ENCODE results near the gene GGCX. TPM values are rescaled to one million over a fixed set of nuclear protein-coding genes. Genes with fewer than 3 reads are reported as not detected.

Gene GGCX
- total and polyA plus RNA-seq, 2 of the 4 experiments (the other 2 are of a cell fraction): 35.0 to 39.4 TPM

DNA sequence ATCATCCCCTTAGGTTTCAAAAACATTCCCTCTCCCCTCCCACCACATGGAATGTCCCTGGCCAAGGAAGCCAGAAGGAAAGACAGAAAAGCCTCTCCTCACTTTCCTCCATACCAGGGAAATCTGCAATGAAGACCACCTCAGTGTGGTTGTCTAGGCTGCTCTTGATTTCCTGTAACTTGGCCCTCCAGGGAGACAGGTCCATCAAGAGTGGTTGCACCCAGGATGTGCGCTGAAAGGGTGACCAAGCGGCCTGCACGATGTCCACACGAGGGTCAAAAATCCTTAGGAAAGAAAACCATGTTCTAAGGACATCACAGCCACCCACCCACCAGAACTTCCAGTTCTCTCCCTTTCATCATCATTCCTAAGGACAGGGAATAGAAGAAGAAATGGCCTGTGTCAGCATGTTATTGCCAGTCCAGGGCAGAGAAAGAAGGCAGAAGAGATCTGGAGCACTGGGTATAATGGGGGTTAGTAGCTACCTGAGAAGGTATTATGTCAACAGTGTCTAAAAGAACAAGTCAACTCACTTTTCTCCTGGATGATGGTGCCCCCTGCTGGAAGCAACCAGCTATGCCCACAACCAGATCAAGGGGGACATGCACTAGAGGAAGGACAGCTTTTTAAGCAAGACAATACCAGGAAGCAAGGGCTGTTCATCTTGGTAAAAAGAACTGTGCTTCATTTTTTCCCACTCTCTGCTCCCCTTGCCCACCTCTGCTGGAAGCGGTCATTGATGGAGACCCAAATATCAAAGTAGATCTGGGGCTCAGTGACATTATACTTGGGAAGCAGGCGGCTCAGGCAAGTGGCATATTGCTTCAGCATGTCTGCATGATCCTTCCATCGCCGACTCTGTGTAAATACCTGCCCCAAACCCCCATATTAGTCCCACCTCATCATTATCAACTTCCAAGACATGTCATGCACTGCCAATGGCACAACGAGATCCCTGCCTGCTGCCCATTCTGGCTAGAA, 9.3 kb downstream of the GGCX start (continued):
- no peak for TF ChIP-seq CEBPB (IDR thresholded peaks at IDR 0.05; ENCODE audit: low read depth, low read length)

DNA sequence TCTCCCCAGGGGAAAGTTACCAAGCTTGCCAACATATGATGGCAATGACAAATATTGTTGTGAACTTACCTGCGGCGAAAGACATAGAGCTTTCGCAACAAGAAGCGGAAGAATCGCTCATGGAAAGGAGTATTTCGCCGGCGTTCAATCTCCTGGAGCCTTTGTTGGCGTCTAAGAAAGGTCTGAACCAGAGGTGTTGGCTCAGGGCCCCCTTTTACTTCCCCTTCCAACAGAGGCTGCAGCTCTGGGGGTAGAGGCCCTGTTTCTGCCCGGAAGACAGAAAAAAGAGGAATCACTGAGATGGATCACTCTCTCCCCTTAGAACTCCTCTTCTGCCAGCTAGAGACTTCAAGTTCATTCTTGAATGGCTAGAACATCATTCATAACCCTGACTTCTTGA, 10.8 kb downstream of the GGCX start:
- intact Hi-C loops (cut with micrococcal nuclease): loop anchor here (1.0 to 5.0 kb wide), 2 partner anchors 196 to 223 kb away; partner anchors contain the start of genes ELMOD3, RETSAT and TGOLN2
- peak overlapping the region; percentile 64; the same call in 1 of the 2 replicates for H3K9ac ChIP-seq (ENCODE audit: low read depth, low read length)
- peak overlapping the region; percentile 58 to 92 for H4K8ac ChIP-seq (ENCODE audit: low read depth in 2 of 2, low read length in 2 of 2)
- H3K9me3 ChIP-seq (ENCODE audit: control insufficient read depth, insufficient read depth, low read length): no peaks in the 10 kb centered on the region
- H3K4me1 ChIP-seq (ENCODE audit: control insufficient read depth, insufficient read depth, low read length): peaks cover 18% of the 10 kb centered on the region
- H3K4me2 ChIP-seq (ENCODE audit: low read depth, low read length): peak overlapping the region; percentile 64; the same call in 1 of the 2 replicates
- H4K5ac ChIP-seq (ENCODE audit: low read depth, low read length): peak overlapping the region; percentile 89
- H3K23ac ChIP-seq (ENCODE audit: low read depth, low read length): peak overlapping the region; percentile 78
- 90% methylated on average over 4 of the region's 10 CpGs; no CpG with 5 or more reads in 1 of the 2 experiments for WGBS, 2 experiments (ENCODE audit: extremely low coverage in 2 of 2, insufficient read length in 1 of 2)
- peak overlapping the region; percentile 92 for H2BK120ac ChIP-seq (ENCODE audit: low read depth, low read length)
- H2BK20ac ChIP-seq (ENCODE audit: low read depth, low read length): peak overlapping the region; percentile 94
- peaks cover 11% of the 10 kb centered on the region for H4K20me1 ChIP-seq (ENCODE audit: insufficient read depth, low read length)
- H2AK5ac ChIP-seq (ENCODE audit: low read depth, low read length): peak overlapping the region; percentile 99
- H2AK9ac ChIP-seq (replicated peaks; ENCODE audit: low read depth, low read length, poor library complexity): peak overlapping the region; percentile 99
- H3K27ac ChIP-seq (ENCODE audit: insufficient read depth, low read length): peak overlapping the region; percentile 98
- BruUV-seq (replicated peaks): no TSS peak
- peak overlapping the region; percentile 97 for H3K4ac ChIP-seq (ENCODE audit: low read depth, low read length)
- peak overlapping the region; percentile 93 for H3K14ac ChIP-seq (replicated peaks; ENCODE audit: low read depth, low read length)
- H2BK15ac ChIP-seq (ENCODE audit: low read depth, low read length): peak overlapping the region; percentile 88
- H4K91ac ChIP-seq (ENCODE audit: insufficient read depth, low read depth, low read length): peak overlapping the region; percentile 97
- ChIA-PET CTCF (interaction anchor here (1.3 to 6.8 kb wide), 3 partner anchors 14 to 484 kb away, joined by 3 to 46 read pairs (median 4); partner anchors contain the start of gene SH2D6), POLR2A (ENCODE audit: unreplicated experiment) (interaction anchor here (1.3 to 5.1 kb wide), 2 partner anchors 11 to 131 kb away, joined by 12 to 42 read pairs; partner anchors contain the start of genes MAT2A and SH2D6)
- no peaks in the 10 kb centered on the region for H3K27me3 ChIP-seq (ENCODE audit: control insufficient read depth, insufficient read depth, low read length)
- H3K79me1 ChIP-seq (ENCODE audit: low read depth in 1 of 2, low read length in 2 of 2): peaks cover 8 to 45% of the 10 kb centered on the region in 2 experiments; a peak in 3 of 4 replicates
- H2AFZ ChIP-seq (replicated peaks; ENCODE audit: low read length, poor library complexity): no peak overlapping the region
- H3K18ac ChIP-seq (ENCODE audit: low read depth, low read length): peak overlapping the region; percentile 94
- no peak overlapping the region for H3K4me3 ChIP-seq (ENCODE audit: insufficient read depth, low read depth, low read length)
- no peak for ATAC-seq (ENCODE audit: low read depth)
- H3K9me1 ChIP-seq (ENCODE audit: insufficient read depth, low read length): peaks cover 9% of the 10 kb centered on the region; the same call in 1 of the 2 replicates
- peaks cover 47% of the 10 kb centered on the region for H3K36me3 ChIP-seq (ENCODE audit: control insufficient read depth, insufficient read depth, low read length)
- H2BK5ac ChIP-seq (ENCODE audit: low read depth, low read length, poor library complexity, severe bottlenecking): peak overlapping the region; percentile 99
- in situ Hi-C loops (cut with MboI; ENCODE audit: low sequenced_read_pairs): loop anchor here (5.0 to 10.0 kb wide), 2 partner anchors 128 to 486 kb away; no protein-coding TSS in a partner anchor
- TF ChIP-seq RCOR1 (IDR thresholded peaks at IDR 0.05; ENCODE audit: insufficient replicate concordance, low read length) (no peak), CEBPB (IDR thresholded peaks at IDR 0.05; ENCODE audit: low read depth, low read length) (0 out of 2 replicates have a peak, but pooled peaks have one; percentile 16)
- dilution Hi-C loops (cut with HindIII; ENCODE audit: low sequenced_read_pairs, unreplicated experiment): no loop called here
- DNase-seq: no peak
- peak overlapping the region; percentile 97 for H3K56ac ChIP-seq (ENCODE audit: extremely low read depth, insufficient read depth, low read length)

Data from IMR-90 (cell line).